Sigmoid colon (tissue), 7 donors: ENCODE results near the gene MAGIX. TPM values are rescaled to one million over a fixed set of nuclear protein-coding genes. Genes with fewer than 3 reads are reported as not detected.
A peak's percentile ranks its signal among the peaks of the same experiment; 100 is the strongest.

ENCODE experiments used
- DNase-seq: peaks from one replicate; pipeline ENCODE4 v3.0.0-alpha.2; 2019
- H3K27ac ChIP-seq, 4 donors: fragments of 200-600 bp; sonication (generic); one replicate each; pipeline ENCODE4 v1.5.1; 2016 to 2019; ENCODE audit warnings: mild to moderate bottlenecking in 1 of 4
- H3K27me3 ChIP-seq, 3 donors: fragments of 200-600 bp; sonication (generic); one replicate each; pipeline ENCODE4 v1.5.1; 2019; ENCODE audit warnings: mild to moderate bottlenecking in 1 of 3
- H3K36me3 ChIP-seq, 4 donors: fragments of 200-600 bp; sonication (generic); one replicate each; pipeline ENCODE4 v1.5.1; 2016 to 2019
- H3K4me1 ChIP-seq, 4 donors: fragments of 200-600 bp; sonication (generic); one replicate each; pipeline ENCODE4 v1.5.1; 2017 to 2019
- H3K4me3 ChIP-seq, 4 donors: fragments of 200-600 bp; sonication (generic); one replicate each; pipeline ENCODE4 v1.5.1; 2017 to 2019; ENCODE audit warnings: mild to moderate bottlenecking in 2 of 4, moderate library complexity in 1 of 4
- H3K9me3 ChIP-seq, 4 donors: fragments of 200-600 bp in 3 of 4; sonication (generic) in 3 of 4; one replicate each; pipeline versions ENCODE4 v1.5.1 to v1.6.1; 2013 to 2019
- CTCF ChIP-seq, 4 experiments: fragments of 450-650 bp in 3 of 4; fragments of 200-600 bp in 1 of 4; IDR thresholded peaks; one replicate each; pipeline ENCODE4 v1.5.1; 2016 to 2019; ENCODE audit warnings: antibody characterized with exemption in 4 of 4, mild to moderate bottlenecking in 3 of 4, moderate library complexity in 2 of 4
- EP300 ChIP-seq, 4 donors: sonication (generic); formaldehyde crosslinking; IDR thresholded peaks; one replicate each; pipeline ENCODE4 v1.6.1; 2017; ENCODE audit warnings: antibody characterized with exemption in 4 of 4
- POLR2A ChIP-seq, 2 donors: fragments of 450-650 bp; IDR thresholded peaks; one replicate each; pipeline ENCODE4 v1.6.1; 2016; ENCODE audit warnings: antibody characterized with exemption in 2 of 2, mild to moderate bottlenecking in 2 of 2, moderate library complexity in 2 of 2
- POLR2AphosphoS5 ChIP-seq, 4 donors: sonication (generic); formaldehyde crosslinking; IDR thresholded peaks; one replicate each; pipeline ENCODE4 v1.6.1; 2017; ENCODE audit warnings: antibody characterized with exemption in 4 of 4
- WGBS, 2 donors: extraction: QIAGEN DNeasy Blood & Tissue Kit; methylation state at CpG; one replicate each; pipeline ENCODE4 v1.1.7; 2013; 5-methylcytosine and 5-hydroxymethylcytosine counted together
- intact Hi-C: fragments of 100-400 bp; cut with DNase I; formaldehyde crosslinking; loops from one replicate; pipeline ENCODE4 v1.15.1; 2023
- polyA plus RNA-seq, 3 donors: library from polyadenylated mRNA; stranded (reverse); fragments of 200-250 nt; gene quantifications; one replicate each; pipeline ENCODE4 v1.2.3, GENCODE V29; 2013
- total RNA-seq, 4 donors: library from RNA; depleted of rRNA; stranded (reverse); fragments of >200 nt; gene quantifications; one replicate each; pipeline ENCODE4 v1.1.0, GENCODE V29; 2016
- donor health status: healthy with polysubstance abuse.
- donor health status: Bipolar disorder and iron deficiency.
- donor health status: healthy.

MAGIX gene
- total RNA-seq (1 to 10 TPM; 1.4 to 3.1 (median 1.8) TPM), polyA plus RNA-seq (10 to 100 TPM in 2 of 3 donors, 1 to 10 TPM in 1; 7.7 to 24.0 (median 13.6) TPM)

- TF ChIP-seq POLR2A (IDR thresholded peaks at IDR 0.05) = no peak
- no peak for TF ChIP-seq POLR2AphosphoS5 (IDR thresholded peaks at IDR 0.05)
- no peak for DNase-seq
- Histone ChIP-seq H3K4me1 (peaks cover 0 to 13% (median 6%) of the 10 kb centered on the region in 4 donors), H3K9me3 (no peaks in the 10 kb centered on the region), H3K27ac (peak within 1 kb of the TSS; percentile 89 to 92 (median 91)), H3K36me3 (no peaks in the 10 kb centered on the region), H3K4me3 (peak within 1 kb of the TSS; percentile 14 to 45 (median 40)), H3K27me3 (no peaks in the 10 kb centered on the region)
- WGBS, 2 donors = 62 to 77% methylated on average over 28 of the region's 28 CpGs
- intact Hi-C loops = loop anchor here (10.0 kb wide), 1 partner anchor 118 kb away; the partner anchor contains the start of gene TFE3
These were observed at the start of gene MAGIX for GRCh38 chrX:49162620-49163019. TSS of gene MAGIX (plus strand) at chrX:49162758. CDS start at chrX:49162890, 132 bp downstream.

DNA sequence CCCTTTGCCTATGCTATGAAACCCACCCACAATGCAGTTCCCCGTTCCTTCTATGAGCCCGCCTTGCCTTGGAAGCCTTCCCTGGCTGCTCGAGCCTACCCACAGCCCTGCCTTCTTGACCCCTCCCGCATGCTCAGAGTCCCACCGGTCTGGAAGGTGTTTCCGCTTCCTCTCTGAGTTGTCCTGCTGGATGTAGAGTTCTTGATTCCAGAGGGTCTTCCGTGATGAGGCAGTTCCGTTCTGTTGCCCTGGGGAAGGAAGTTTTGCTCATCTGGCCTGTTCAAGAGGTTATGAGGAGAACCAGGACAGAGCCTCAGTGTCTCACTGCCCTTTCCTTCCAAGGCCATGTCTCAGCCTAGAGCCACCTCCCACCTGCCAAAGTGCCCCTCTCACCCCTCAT is 46.5 kb upstream of the MAGIX start:
- intact Hi-C loops = no loop called here
- H3K9me3 ChIP-seq = no peaks in the 10 kb centered on the region
- H3K36me3 ChIP-seq = peaks cover 0 to 72% (median 8%) of the 10 kb centered on the region in 4 donors
- H3K4me1 ChIP-seq = no peaks in the 10 kb centered on the region
- no peak for TF ChIP-seq EP300 (IDR thresholded peaks at IDR 0.05)
- no peak for TF ChIP-seq CTCF (IDR thresholded peaks at IDR 0.05)
- TF ChIP-seq POLR2AphosphoS5 (IDR thresholded peaks at IDR 0.05) = no peak
- no peak for TF ChIP-seq POLR2A (IDR thresholded peaks at IDR 0.05)
- H3K27ac ChIP-seq = no peak overlapping the region
- H3K27me3 ChIP-seq = no peaks in the 10 kb centered on the region
- WGBS, 2 donors = 91 to 92% methylated on average over 8 of the region's 8 CpGs
- DNase-seq = no peak
- no peak overlapping the region for H3K4me3 ChIP-seq

DNA sequence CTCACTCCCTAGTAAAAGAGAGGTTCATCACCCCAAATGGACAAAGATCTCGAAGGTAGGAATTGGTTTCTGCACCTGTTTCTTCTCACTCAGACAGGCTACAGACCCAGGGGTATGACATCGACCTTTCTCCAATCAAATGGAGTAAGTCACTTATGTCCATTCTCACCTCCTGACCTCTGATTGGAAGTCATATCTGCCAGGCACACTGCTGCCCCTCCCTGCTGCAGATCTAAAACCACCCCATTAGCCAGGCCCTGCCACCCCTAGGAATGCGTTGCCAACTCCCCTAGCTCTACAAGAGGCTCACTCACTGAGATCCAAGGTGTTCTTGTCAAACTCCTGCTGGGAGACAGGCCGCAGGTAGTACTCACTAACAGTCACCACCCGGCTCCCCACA is 45.8 kb upstream of the MAGIX start:
- Histone ChIP-seq H3K27me3 (no peaks in the 10 kb centered on the region), H3K4me1 (no peaks in the 10 kb centered on the region), H3K27ac (no peak overlapping the region), H3K4me3 (no peak overlapping the region), H3K9me3 (no peaks in the 10 kb centered on the region), H3K36me3 (peaks cover 0 to 77% (median 8%) of the 10 kb centered on the region in 4 donors)
- TF ChIP-seq CTCF (IDR thresholded peaks at IDR 0.05) = no peak
- no peak for TF ChIP-seq EP300 (IDR thresholded peaks at IDR 0.05)
- TF ChIP-seq POLR2AphosphoS5 (IDR thresholded peaks at IDR 0.05) = no peak
- no peak for TF ChIP-seq POLR2A (IDR thresholded peaks at IDR 0.05)
- intact Hi-C loops = no loop called here
- WGBS, 2 donors = 91 to 95% methylated on average over 5 of the region's 5 CpGs
- no peak for DNase-seq

GRCh38 chrX:49117581-49117980 is 45.0 kb upstream of the MAGIX start:
- no peaks in the 10 kb centered on the region for H3K9me3 ChIP-seq
- WGBS, 2 donors = 67 to 76% methylated on average over 6 of the region's 6 CpGs
- TF ChIP-seq POLR2A (IDR thresholded peaks at IDR 0.05) = no peak
- no peak for TF ChIP-seq POLR2AphosphoS5 (IDR thresholded peaks at IDR 0.05)
- no peak for TF ChIP-seq CTCF (IDR thresholded peaks at IDR 0.05)
- TF ChIP-seq EP300 (IDR thresholded peaks at IDR 0.05) = no peak
- H3K4me1 ChIP-seq = peaks cover 0 to 5% (median 2%) of the 10 kb centered on the region in 4 donors
- H3K27ac ChIP-seq = no peak overlapping the region
- intact Hi-C loops = no loop called here
- peaks cover 0 to 70% (median 8%) of the 10 kb centered on the region in 4 donors for H3K36me3 ChIP-seq
- no peaks in the 10 kb centered on the region for H3K27me3 ChIP-seq
- no peak for DNase-seq
- no peak overlapping the region for H3K4me3 ChIP-seq

GRCh38 chrX:49120091-49120490 is 42.5 kb upstream of the MAGIX start:
- no peak for DNase-seq
- Histone ChIP-seq H3K27ac (no peak overlapping the region), H3K4me3 (no peak overlapping the region), H3K4me1 (peaks cover 0 to 9% (median 6%) of the 10 kb centered on the region in 4 donors), H3K27me3 (no peaks in the 10 kb centered on the region), H3K9me3 (no peaks in the 10 kb centered on the region), H3K36me3 (peaks cover 0 to 47% (median 8%) of the 10 kb centered on the region in 4 donors)
- intact Hi-C loops = loop anchor here (5.0 to 10.0 kb wide), 2 partner anchors 37 to 55 kb away; no protein-coding TSS in a partner anchor
- 46 to 67% methylated on average over 1 of the region's 1 CpG for WGBS, 2 donors
- TF ChIP-seq CTCF (IDR thresholded peaks at IDR 0.05) (no peak), POLR2A (IDR thresholded peaks at IDR 0.05) (no peak), EP300 (IDR thresholded peaks at IDR 0.05) (no peak), POLR2AphosphoS5 (IDR thresholded peaks at IDR 0.05) (no peak)
